Choroid plexus epithelial cell (primary cell): ENCODE results near the gene CCDC180.
"Not testable (repeated sequence)": the region's sequence is repeated elsewhere in the genome, so short reads cannot be mapped to it uniquely, and the experiment has no call there.

Experiments used
- DNase-seq: peaks from one replicate; pipeline ENCODE4 v3.0.0-alpha.2; 2010; ENCODE audit warnings: low read depth
- H3K4me3 ChIP-seq: 2 replicates; pipeline ENCODE4 v1.5.1; 2011; ENCODE audit warnings: low read depth, mild to moderate bottlenecking, control low read depth, low read length, moderate library complexity
- TF ChIP-seq, protein P1 (sequence below): conservative IDR thresholded peaks from 2 replicates; pipeline ENCODE4 v1.5.1; 2011; ENCODE audit warnings: low read depth, mild to moderate bottlenecking, control low read depth, inconsistent platforms, low read length, moderate library complexity

The CCDC180 gene

DNA sequence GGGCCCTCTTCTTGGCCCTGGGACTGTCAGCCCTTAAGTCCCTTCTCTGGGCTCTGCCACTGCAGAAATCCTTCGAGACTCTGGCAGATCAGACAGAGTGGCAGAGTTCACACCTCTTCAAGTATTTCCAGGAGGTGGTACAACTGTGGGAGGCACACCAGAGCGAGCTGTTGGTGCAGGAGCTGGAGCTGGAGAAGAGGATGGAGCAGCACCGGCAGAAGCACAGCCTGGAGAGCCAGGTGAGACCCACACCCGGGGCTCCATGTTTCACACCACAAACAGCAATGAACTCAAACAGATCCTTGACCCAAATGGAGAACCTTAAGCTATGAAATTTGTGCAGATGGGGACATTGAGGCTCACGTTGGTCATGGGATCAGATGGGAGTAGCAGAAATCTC lies 17.5 kb downstream of the CCDC180 start:
- DNase-seq = no peak
- TF ChIP-seq, protein P1, sequence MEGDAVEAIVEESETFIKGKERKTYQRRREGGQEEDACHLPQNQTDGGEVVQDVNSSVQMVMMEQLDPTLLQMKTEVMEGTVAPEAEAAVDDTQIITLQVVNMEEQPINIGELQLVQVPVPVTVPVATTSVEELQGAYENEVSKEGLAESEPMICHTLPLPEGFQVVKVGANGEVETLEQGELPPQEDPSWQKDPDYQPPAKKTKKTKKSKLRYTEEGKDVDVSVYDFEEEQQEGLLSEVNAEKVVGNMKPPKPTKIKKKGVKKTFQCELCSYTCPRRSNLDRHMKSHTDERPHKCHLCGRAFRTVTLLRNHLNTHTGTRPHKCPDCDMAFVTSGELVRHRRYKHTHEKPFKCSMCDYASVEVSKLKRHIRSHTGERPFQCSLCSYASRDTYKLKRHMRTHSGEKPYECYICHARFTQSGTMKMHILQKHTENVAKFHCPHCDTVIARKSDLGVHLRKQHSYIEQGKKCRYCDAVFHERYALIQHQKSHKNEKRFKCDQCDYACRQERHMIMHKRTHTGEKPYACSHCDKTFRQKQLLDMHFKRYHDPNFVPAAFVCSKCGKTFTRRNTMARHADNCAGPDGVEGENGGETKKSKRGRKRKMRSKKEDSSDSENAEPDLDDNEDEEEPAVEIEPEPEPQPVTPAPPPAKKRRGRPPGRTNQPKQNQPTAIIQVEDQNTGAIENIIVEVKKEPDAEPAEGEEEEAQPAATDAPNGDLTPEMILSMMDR = no peak
- no peak overlapping the region for H3K4me3 ChIP-seq

DNA sequence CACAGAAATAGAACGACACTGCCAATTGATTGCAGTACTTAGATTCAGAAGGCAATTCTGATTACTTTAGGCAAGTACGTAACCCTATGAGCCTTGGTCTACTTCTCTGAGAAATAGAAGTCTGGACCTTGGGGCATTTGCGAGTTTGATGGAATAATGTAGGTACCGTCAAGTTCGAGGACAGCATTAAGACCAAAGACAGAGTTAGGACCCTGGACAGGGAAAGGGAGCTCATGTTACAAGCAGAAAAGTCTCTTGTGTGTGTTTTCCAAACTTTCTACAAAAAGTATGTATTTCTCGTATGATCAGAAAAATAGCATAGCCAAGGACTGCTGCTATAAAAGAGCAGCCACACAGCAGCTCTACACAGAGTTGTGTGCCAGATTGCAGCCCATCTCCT lies 20.1 kb downstream of the CCDC180 start:
- H3K4me3 ChIP-seq = no peak overlapping the region
- DNase-seq = no peak
- TF ChIP-seq, protein P1 = no peak

DNA sequence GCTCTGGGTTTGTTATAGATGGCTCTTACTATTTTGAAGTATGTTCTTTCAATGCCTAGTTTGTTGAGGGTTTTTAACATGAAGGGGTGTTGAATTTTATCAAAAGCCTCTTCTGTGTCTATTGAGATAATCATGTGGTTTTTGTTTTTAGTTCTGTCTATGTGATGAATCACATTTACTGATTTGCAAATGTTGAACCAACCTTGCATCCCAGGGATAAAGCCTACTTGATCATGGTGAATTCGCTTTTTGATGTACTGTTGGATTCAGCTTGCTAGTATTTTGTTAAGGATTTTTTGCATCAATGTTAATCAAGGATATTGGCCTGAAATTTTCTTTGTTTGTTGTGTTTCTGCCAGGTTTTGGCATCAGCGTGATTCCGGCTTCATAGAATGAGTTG lies 25.5 kb downstream of the CCDC180 start:
- no peak overlapping the region for H3K4me3 ChIP-seq
- DNase-seq = no peak
- TF ChIP-seq, protein P1 = no peak

DNA sequence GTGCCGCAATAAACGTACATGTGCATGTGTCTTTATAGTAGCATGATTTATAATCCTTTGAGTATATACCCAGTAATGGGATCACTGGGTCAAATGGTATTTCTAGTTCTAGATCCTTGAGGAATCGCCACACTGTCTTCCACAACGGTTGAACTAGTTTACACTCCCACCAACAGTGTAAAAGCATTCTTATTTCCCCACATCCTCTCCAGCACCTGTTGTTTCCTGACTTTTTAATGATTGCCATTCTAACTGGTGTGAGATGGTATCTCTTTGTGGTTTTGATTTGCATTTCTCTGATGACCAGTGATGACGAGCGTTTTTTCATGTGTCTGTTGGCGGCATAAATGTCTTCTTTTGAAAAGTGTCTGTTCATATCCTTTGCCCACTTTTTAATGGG lies 28.2 kb downstream of the CCDC180 start:
- H3K4me3 ChIP-seq, DNase-seq: not testable (repeated sequence)

DNA sequence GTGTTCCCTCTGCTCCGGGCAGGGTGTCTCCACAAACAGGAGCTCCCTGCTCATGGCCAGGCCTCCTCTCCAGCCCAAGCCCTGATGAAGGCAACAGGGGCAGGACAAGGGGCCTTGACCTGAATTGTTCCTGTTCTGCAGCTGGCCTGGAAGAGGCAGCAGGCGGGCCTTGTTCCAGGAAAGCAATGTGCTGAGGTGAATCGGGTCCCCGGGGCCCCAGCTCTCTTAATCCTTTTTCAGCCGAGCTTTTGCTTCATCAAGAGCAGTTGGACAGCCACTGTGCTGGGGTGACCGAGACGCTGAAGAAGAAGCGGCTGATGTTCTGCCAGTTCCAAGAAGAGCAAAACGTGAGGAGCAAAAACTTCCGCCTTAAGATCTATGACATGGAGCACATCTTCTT lies 41.4 kb downstream of the CCDC180 start:
- TF ChIP-seq, protein P1 = no peak
- DNase-seq = no peak
- H3K4me3 ChIP-seq = no peak overlapping the region

DNA sequence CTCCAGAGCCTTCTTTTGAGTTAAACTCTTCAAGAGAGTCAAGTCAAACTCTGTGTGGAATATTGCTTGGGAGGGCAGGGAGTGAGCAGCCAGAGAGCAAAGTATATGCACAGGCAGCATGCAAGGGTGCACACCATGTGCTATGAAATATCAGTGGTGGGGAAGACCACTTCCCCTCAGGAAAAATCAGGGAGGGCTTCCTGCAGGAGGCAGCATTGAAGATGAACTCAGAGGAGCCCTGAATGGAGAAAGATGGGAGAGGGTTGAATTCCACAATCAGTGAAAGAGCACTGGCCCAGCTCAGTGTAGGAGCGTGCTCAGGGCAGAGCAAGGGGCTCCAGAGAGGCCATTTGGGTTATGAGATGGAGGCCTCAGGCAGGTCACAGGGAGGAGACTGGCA lies 41.9 kb downstream of the CCDC180 start:
- no peak for DNase-seq
- H3K4me3 ChIP-seq = no peak overlapping the region
- TF ChIP-seq, protein P1 = no peak

DNA sequence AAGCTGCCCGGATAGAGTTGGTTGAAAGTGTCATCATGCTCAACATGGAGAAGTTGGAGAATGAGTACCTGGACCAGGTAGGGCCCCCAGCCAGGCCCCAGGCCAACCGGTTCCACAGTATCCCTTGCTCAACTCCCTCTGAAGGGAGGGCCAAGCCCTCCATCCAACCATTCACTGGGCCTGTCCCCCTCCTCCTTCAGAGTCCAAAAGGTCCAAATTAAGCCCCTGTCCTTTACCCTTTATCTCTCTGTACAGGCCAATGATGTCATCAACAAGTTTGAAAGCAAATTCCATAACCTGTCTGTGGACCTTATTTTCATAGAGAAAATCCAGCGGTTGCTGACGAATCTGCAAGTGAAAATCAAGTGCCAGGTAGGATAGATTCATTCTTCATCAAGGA lies 47.2 kb downstream of the CCDC180 start:
- no peak overlapping the region for H3K4me3 ChIP-seq
- no peak for DNase-seq
- TF ChIP-seq, protein P1 = no peak

DNA sequence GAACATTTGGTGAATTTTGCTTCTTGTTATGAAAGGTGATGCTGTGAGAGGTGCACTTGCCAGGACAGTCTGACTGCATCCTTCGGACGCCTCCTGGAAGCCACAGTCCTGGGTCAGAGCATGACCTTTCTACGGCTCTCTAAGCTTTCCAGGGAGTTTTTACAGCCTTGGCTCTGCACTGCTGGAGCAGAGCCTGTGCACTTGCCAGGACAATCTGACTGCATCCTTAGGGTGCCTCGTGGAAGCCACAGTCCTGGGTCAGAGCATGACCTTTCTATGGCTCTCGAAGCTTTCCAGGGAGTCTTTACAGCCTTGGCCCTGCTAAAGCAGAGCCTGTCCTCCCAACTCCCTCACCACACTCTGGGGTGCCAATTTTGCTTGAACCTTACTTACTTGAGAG lies 49.6 kb downstream of the CCDC180 start:
- no peak for DNase-seq
- no peak overlapping the region for H3K4me3 ChIP-seq
- TF ChIP-seq, protein P1 = no peak
